Left cardiac atrium (tissue), 4 donors: ENCODE data around the gene SIN3B. TPM values are rescaled to one million over a fixed set of nuclear protein-coding genes. Genes with fewer than 3 reads are reported as not detected.
A peak's percentile ranks its signal among the peaks of the same experiment; 100 is the strongest.

ENCODE experiments used
- ATAC-seq, 2 donors: fragments of 200-7000 bp; cut with Tn5 transposase; one replicate each; pipeline ENCODE4 v1.9.1; 2020; ENCODE audit warnings: mild to moderate bottlenecking in 2 of 2, moderate library complexity in 2 of 2
- DNase-seq: peaks from one replicate; pipeline ENCODE4 v3.0.0-alpha.2; 2020
- intact Hi-C, 2 donors: fragments of 100-400 bp; cut with DNase I; formaldehyde crosslinking; loops; one replicate each; pipeline versions ENCODE4 v1.14.1 to v1.15.1; 2022 to 2023
- total RNA-seq, 2 donors: library from RNA; stranded (reverse); fragmentation: NEBNext Ultra II Directional; extraction: Animal tissue kit (Norgen Biotek cat#: 25700); gene quantifications; one replicate each; pipeline ENCODE4 v1.2.1, GENCODE V29; 2021
- donor health status: DM: no; HTN: yes; CAD: no.
- donor health status: DM: no; HTN: yes; CAD: no; lungs with severe emphysema.
- donor health status: DM: yes; HTN: yes; CAD: no.
- donor health status: Dilated cardiomyopathy.

The SIN3B gene
- total RNA-seq, 2 donors from 2014 or later = 23.7 to 33.0 TPM

- peak; percentile 95 for DNase-seq
- peak; percentile 93 to 95 for ATAC-seq
- intact Hi-C loops = loop anchor here in 1 of 2 donors (5.0 kb wide), 1 partner anchor 125 kb away; no protein-coding TSS in a partner anchor
Observed at GRCh38 chr19:16897029-16897855, 68.0 kb downstream of the SIN3B start.

- DNase-seq (peak; percentile 59), ATAC-seq (peak in 1 of 2 donors; percentile 12)
- intact Hi-C loops = loop anchor here in 1 of 2 donors (5.0 kb wide), 1 partner anchor 126 kb away; no protein-coding TSS in a partner anchor
Observed at GRCh38 chr19:16897856-16898161, 68.6 kb downstream of the SIN3B start.

GRCh38 chr19:16898361-16899015, 69.3 kb downstream of the SIN3B start:
- intact Hi-C loops = loop anchor here in 1 of 2 donors (5.0 kb wide), 1 partner anchor 126 kb away; no protein-coding TSS in a partner anchor
- ATAC-seq (no peak), DNase-seq (no peak)

DNA sequence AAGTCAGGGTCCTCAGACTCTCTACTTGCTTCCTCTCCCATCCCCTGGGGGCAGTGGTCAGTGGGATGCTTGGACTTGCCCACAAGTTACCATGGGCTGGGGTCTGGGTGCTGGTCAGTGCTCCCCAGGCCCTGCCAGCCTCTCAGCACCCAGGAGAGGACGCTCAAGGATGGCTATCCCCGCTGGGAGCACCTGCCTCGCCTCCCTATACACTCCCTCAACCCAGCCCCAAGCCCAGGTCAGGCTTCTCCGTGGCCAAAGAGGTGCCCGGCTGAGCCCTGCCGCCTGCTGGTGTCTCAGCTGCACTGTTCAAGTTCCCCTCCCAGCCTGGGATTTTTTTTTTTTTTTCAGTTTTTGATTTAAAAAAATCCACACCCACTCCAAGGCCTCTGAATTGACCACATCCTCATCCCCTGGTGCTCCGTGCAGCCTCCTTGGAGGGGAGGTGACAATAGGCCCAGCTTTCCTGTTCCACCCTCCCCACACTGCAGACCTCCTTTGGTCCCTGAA, 70.4 kb downstream of the SIN3B start:
- ATAC-seq (no peak), DNase-seq (peak; percentile 47)
- intact Hi-C loops = loop anchor here in 1 of 2 donors (5.0 kb wide), 1 partner anchor 127 kb away; no protein-coding TSS in a partner anchor

DNA sequence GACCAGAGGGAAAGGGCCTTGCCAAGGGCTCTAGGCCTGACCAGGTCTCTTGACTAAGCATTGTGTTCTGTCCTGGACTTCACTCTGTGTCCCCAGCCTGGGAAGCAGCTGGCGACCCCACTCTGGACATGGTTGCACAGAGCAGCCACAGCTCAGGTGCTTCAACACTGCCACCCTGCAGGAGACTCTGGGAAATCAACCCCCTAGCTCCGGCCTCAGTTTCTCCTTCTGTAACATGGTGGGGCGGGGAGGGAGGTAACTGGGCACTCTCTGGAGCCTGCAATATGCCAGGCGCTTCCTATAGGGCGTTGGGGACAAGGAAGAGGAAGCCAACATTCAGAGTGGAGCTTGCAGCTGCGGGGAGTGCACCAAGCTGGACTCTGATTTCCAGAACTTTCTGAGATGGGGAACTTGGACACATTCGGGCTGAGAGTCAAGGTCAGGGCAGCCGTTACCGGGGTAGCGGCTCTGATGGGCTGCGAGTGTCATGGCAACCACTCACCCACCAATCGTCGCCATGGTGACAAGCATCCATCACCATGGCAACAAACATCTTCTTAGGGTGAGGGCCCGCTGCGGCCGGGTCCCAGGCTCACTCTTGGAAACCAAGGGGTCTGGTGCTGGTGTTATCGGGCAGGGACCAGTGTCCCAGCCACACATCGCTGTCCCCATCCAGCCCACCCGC, 72.4 kb downstream of the SIN3B start:
- intact Hi-C loops = no loop called here

GRCh38 chr19:16902545-16902944, 73.3 kb downstream of the SIN3B start:
- intact Hi-C loops = no loop called here
- no peak for DNase-seq

More for the DNA sequence above, 72.4 kb downstream of the SIN3B start:
- DNase-seq (no peak), ATAC-seq (no peak)

DNA sequence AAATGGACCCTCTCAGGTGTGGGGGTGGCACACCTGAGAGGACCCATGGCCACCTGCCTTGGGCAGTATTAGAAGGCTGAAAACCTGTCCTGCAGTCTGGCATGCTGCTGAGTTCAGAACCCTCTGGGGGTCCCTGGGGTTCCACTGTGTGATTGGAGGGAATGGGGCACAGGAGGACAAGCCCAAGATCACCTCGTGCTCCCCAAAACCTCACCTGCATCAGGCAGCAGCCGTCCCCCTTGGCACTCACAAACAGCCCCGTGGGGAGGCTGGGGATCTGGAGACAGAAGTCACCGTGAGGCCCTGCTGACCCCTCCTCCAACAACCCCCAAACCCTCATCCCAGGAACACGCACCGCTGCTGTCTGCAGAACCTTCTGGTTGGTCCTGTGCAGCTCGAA, 74.1 kb downstream of the SIN3B start:
- DNase-seq = no peak
- intact Hi-C loops = no loop called here
- ATAC-seq = no peak

More at GRCh38 chr19:16902545-16902944, 73.3 kb downstream of the SIN3B start:
- ATAC-seq = no peak

DNA sequence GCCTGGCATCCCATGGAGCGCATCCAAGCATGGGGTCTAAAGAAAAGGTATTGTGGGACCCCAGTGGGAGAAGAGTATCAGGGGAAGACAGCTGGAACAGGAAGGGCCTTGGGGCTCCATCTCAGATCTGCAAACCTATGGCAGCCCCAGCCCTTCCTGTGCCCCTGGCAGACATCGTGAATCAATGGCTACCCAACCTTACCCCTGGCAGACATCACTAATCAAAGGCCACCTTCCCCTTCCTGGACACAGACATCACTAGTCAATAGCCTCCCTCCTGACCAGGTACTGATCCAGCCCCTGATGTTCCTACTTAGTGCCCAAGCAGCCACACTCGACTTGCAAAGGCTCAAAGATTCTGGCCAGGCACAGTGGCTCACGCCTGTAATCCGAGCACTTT, 75.4 kb downstream of the SIN3B start:
- DNase-seq (no peak), ATAC-seq (no peak)
- intact Hi-C loops = no loop called here

DNA sequence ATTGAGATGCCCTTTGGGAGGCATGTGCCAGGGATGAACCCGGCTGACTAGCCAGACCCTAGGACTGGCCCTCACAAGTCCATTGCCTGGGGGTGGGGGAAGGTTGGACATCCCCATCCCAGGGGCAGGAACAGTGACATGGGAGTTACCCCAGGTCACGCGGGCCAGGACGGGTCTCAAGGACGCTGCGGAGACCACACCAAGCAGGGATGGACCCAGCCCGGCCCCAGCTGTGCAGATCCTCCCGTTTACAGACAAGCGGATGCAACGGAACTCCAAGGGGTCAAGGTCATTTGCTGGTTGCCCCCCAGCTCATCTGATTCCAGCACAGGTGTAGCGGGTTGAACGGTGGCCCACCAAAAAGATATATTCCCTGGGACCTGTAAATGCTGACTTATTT, 79.6 kb downstream of the SIN3B start:
- intact Hi-C loops = no loop called here
- ATAC-seq = no peak

DNA sequence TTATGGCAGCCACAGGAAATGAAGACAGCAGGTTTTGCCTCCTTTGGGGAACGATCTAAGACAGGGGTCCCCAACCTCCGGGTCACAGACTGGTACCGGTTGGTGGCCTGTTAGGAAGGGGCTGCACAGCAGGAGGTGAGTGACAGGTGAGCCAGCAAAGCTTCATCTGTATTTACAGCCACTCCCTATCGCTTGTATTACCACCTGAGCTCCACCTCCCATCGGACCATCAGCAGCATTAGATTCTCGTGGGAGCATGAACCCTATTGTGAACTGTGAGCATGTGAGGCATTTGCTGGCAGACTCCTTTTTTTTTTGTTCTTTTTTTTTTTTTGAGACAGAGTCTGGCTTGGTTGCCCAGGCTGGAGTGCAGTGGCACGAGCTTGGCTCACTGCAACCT, 81.8 kb downstream of the SIN3B start:
- intact Hi-C loops = no loop called here
- DNase-seq = no peak
- no peak for ATAC-seq

More for the DNA sequence above, 79.6 kb downstream of the SIN3B start:
- no peak for DNase-seq

DNA sequence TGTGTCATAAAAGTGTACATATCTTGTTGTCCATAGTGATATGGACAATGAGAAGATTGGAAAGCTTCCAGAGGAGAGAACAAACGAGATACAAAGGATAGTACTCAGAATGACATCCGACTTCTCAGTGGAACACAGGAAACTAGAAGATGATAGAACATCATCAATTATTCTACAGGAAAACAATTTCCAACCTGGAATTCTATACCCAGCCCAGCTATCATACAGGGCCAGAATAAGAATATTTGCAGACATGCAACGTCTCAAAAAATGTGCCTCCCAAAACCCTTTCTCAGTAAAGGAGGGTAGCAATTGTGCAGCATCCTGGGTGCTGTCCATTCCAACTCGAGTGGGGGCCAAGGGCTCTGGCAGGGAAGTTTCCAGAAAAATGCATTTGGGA, 83.6 kb downstream of the SIN3B start:
- no peak for DNase-seq
- no peak for ATAC-seq
- intact Hi-C loops = no loop called here

DNA sequence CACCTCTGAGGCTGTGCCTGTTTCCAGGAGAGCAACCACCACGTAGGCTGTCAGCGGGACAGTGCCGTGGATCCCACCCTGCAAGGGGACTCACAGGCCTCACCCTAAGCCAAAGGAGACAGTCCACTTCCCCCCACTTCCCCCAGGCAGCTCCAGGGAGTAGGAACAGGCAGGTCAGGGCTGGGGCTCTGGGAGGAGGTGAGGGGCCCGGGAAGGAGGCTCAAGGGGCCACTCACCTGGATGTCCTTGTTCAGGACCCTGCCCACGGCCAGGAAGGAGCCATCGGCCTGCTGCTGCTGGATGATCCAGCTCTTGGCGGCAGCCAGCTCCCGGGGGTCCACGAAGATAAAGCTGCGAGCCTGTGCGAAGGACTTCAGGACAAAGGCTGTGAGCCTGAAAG, 85.2 kb downstream of the SIN3B start:
- ATAC-seq = no peak
- DNase-seq = no peak
- intact Hi-C loops = no loop called here

GRCh38 chr19:16915135-16915534, 85.9 kb downstream of the SIN3B start:
- DNase-seq (no peak), ATAC-seq (no peak)
- intact Hi-C loops = no loop called here

GRCh38 chr19:16915734-16916133, 86.5 kb downstream of the SIN3B start:
- no peak for ATAC-seq
- DNase-seq = no peak
- intact Hi-C loops = no loop called here

GRCh38 chr19:16917401-16917800, 88.2 kb downstream of the SIN3B start:
- intact Hi-C loops = no loop called here
- ATAC-seq (no peak), DNase-seq (no peak)

- no peak for ATAC-seq
- intact Hi-C loops = no loop called here
- no peak for DNase-seq
Observed at GRCh38 chr19:16919496-16919895, 90.3 kb downstream of the SIN3B start.

DNA sequence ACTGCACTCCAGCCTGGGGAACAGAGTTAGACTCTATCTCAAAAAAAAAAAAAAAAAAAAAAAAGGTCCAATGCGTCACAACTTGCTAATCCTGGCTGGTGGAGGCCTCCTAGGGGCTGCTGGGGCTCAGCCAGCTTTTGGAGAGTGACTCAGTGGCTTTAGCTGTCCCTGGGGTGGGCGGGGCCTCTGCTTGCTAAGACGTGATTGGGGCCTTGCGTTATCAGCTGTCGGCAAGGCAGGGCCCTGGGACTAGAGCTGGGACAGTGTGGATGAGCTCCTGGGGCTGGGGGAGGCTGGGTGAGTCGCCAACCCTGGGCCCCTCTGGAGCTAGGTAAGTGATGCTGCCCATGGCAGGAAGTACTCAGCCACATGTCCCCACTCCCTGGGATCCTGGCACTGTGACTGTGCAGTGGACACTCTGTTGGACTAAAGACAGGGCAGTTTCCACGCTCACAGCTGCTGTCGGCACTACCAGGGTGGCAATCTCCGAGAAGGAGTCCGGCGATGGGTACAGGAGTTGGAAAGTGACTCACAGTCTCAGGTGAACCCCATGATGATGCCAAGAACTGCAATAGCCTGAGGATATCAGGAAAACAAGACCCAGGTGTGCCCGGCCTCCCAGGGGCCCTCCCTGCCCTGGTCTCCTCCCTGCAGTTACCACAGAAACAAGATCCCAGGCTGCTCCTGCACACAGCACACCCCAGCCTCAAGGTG, 91.8 kb downstream of the SIN3B start:
- ATAC-seq (peak in 1 of 2 donors; percentile 26), DNase-seq (no peak)
- intact Hi-C loops = no loop called here

DNA sequence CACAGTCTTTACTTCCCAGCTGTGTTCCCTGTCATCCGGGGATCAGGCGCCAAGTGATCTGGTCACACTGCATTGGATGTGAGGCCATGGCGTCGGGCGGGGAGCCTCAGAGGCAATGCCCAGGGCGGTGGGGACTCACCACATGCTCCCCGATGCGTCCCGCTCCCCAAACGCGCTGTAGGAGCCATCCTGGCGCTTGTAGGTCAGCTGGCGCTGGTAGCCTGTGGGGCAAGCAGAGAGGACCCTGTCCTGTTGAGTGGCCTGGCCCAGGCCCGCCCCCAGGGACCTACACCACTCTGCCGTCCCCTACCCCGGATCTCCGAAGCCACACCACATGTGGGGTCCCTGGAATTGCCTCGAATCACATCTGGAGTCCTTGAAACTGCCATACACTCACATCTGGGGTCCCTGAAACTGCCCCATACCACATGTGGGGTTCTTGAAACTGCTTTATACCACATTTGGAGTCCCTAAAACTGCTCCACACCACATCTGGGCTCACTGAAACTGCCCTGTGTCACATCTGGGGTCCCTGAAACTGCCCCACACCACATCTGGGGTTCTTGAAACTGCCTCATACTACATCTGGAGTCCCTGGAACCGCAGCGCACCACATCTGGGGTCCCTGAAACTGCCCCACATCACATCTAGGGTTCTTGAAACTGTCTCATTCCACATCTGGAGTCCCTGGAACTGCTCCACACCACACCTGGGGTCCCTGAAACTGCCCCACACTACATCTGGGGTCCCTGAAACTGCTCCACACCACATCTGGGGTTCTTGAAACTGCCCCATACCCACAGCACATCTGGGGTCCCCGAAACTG, 92.8 kb downstream of the SIN3B start:
- no peak for DNase-seq
- ATAC-seq = no peak
- intact Hi-C loops = no loop called here
